Mesodermal cell (in vitro differentiated cells): ENCODE measurements around the gene IP6K3.

ENCODE experiments used
- H3K27ac ChIP-seq: 2 replicates; pipeline ENCODE4 v1.7.0; 2013; ENCODE audit warnings: mild to moderate bottlenecking, low read depth, low read length, moderate library complexity; ENCODE audit not compliant: severe bottlenecking
- H3K36me3 ChIP-seq: 2 replicates; pipeline ENCODE4 v1.7.1; 2013; ENCODE audit warnings: mild to moderate bottlenecking, low read length, moderate library complexity; ENCODE audit not compliant: control insufficient read depth, insufficient read depth
- H3K4me1 ChIP-seq: one replicate; pipeline ENCODE4 v1.7.1; 2013; ENCODE audit warnings: mild to moderate bottlenecking, low read length; ENCODE audit not compliant: insufficient read depth, control insufficient read depth, poor library complexity, severe bottlenecking
- H3K4me3 ChIP-seq: 2 replicates; pipeline ENCODE4 v1.7.0; 2013; ENCODE audit warnings: low read length, control low read depth, mild to moderate bottlenecking; ENCODE audit not compliant: insufficient read depth, poor library complexity, severe bottlenecking; ENCODE audit errors: extremely low read depth
- H3K9me3 ChIP-seq: 2 replicates; pipeline ENCODE4 v1.7.1; 2013; ENCODE audit warnings: mild to moderate bottlenecking, low read length, moderate library complexity; ENCODE audit not compliant: control insufficient read depth
- WGBS, 2 experiments: methylation state at CpG; one replicate each; pipeline ENCODE4 v1.1.5; 2013; ENCODE audit warnings: missing lambda C conversion rate in 2 of 2; ENCODE audit not compliant: insufficient coverage in 2 of 2; 5-methylcytosine and 5-hydroxymethylcytosine counted together

The IP6K3 gene

GRCh38 chr6:33685411-33686224 is 61.1 kb downstream of the IP6K3 start:
- Histone ChIP-seq H3K36me3 (no peaks in the 10 kb centered on the region), H3K4me3 (no peak overlapping the region), H3K4me1 (no peaks in the 10 kb centered on the region), H3K9me3 (no peaks in the 10 kb centered on the region), H3K27ac (no peak overlapping the region)
- 91 to 94% methylated on average over 38 of the region's 38 CpGs for WGBS, 2 experiments

- Histone ChIP-seq H3K9me3 (no peaks in the 10 kb centered on the region), H3K27ac (no peak overlapping the region), H3K4me3 (no peak overlapping the region), H3K36me3 (no peaks in the 10 kb centered on the region), H3K4me1 (no peaks in the 10 kb centered on the region)
- 84 to 90% methylated on average over 6 to 7 of the region's 7 CpGs for WGBS, 2 experiments
These were observed 61.7 kb downstream of the IP6K3 start for GRCh38 chr6:33684983-33685382.

- 93 to 97% methylated on average over 8 to 15 of the region's 16 CpGs for WGBS, 2 experiments
- Histone ChIP-seq H3K27ac (no peak overlapping the region), H3K9me3 (no peaks in the 10 kb centered on the region), H3K4me3 (no peak overlapping the region), H3K36me3 (no peaks in the 10 kb centered on the region), H3K4me1 (no peaks in the 10 kb centered on the region)
These were observed 62.2 kb downstream of the IP6K3 start for GRCh38 chr6:33684428-33684896.

GRCh38 chr6:33683576-33684427 is 62.9 kb downstream of the IP6K3 start:
- no peak overlapping the region for H3K27ac ChIP-seq
- no peaks in the 10 kb centered on the region for H3K4me1 ChIP-seq
- no peaks in the 10 kb centered on the region for H3K9me3 ChIP-seq
- no peaks in the 10 kb centered on the region for H3K36me3 ChIP-seq
- H3K4me3 ChIP-seq: no peak overlapping the region
- 91 to 94% methylated on average over 14 to 18 of the region's 19 CpGs for WGBS, 2 experiments

- no peaks in the 10 kb centered on the region for H3K36me3 ChIP-seq
- H3K4me3 ChIP-seq: no peak overlapping the region
- no peaks in the 10 kb centered on the region for H3K4me1 ChIP-seq
- H3K9me3 ChIP-seq: no peaks in the 10 kb centered on the region
- H3K27ac ChIP-seq: no peak overlapping the region
- WGBS, 2 experiments: 90 to 91% methylated on average over 12 of the region's 15 CpGs
These were observed 63.6 kb downstream of the IP6K3 start for GRCh38 chr6:33683051-33683571.

GRCh38 chr6:33682341-33682740 is 64.4 kb downstream of the IP6K3 start:
- Histone ChIP-seq H3K36me3 (no peaks in the 10 kb centered on the region), H3K4me1 (no peaks in the 10 kb centered on the region), H3K9me3 (no peaks in the 10 kb centered on the region), H3K27ac (no peak overlapping the region), H3K4me3 (no peak overlapping the region)
- WGBS, 2 experiments: 95 to 97% methylated on average over 10 to 12 of the region's 13 CpGs

- Histone ChIP-seq H3K36me3 (no peaks in the 10 kb centered on the region), H3K9me3 (no peaks in the 10 kb centered on the region), H3K27ac (no peak overlapping the region), H3K4me3 (no peak overlapping the region), H3K4me1 (no peaks in the 10 kb centered on the region)
- 93 to 94% methylated on average over 19 to 20 of the region's 20 CpGs for WGBS, 2 experiments
These were observed 66.9 kb downstream of the IP6K3 start for GRCh38 chr6:33679761-33680160.

- Histone ChIP-seq H3K4me3 (no peak overlapping the region), H3K4me1 (no peaks in the 10 kb centered on the region), H3K9me3 (no peaks in the 10 kb centered on the region), H3K27ac (no peak overlapping the region), H3K36me3 (no peaks in the 10 kb centered on the region)
- WGBS, 2 experiments: 94 to 96% methylated on average over 12 of the region's 12 CpGs
These were observed 67.7 kb downstream of the IP6K3 start for GRCh38 chr6:33678932-33679490.

- WGBS, 2 experiments: 92 to 94% methylated on average over 16 to 17 of the region's 24 CpGs
- Histone ChIP-seq H3K36me3 (no peaks in the 10 kb centered on the region), H3K4me1 (peaks cover 5% of the 10 kb centered on the region), H3K4me3 (no peak overlapping the region), H3K9me3 (no peaks in the 10 kb centered on the region), H3K27ac (no peak overlapping the region)
These were observed 68.3 kb downstream of the IP6K3 start for GRCh38 chr6:33678233-33678931.

GRCh38 chr6:33677689-33678088 is 69.0 kb downstream of the IP6K3 start:
- Histone ChIP-seq H3K9me3 (no peaks in the 10 kb centered on the region), H3K4me1 (peaks cover 10% of the 10 kb centered on the region), H3K27ac (no peak overlapping the region), H3K36me3 (no peaks in the 10 kb centered on the region), H3K4me3 (no peak overlapping the region)
- 92 to 94% methylated on average over 2 of the region's 2 CpGs for WGBS, 2 experiments
